Nephron progenitor cell (in vitro differentiated cells): ENCODE results near the gene USP27X.

Experiments used
- DNase-seq: peaks from one replicate; pipeline ENCODE4 v3.0.0; 2021
- H3K27ac Mint-ChIP-seq: 2 replicates; pipeline ENCODE4 v1.8.0; 2021; ENCODE audit warnings: mild to moderate bottlenecking, moderate library complexity, mixed read lengths
- H3K27me3 Mint-ChIP-seq: 2 replicates; pipeline ENCODE4 v1.8.0; 2021; ENCODE audit warnings: mild to moderate bottlenecking, low read depth, mixed read lengths; ENCODE audit not compliant: poor library complexity
- H3K36me3 Mint-ChIP-seq: 2 replicates; pipeline ENCODE4 v1.8.0; 2021; ENCODE audit warnings: low read depth, mixed read lengths
- H3K4me1 Mint-ChIP-seq: 2 replicates; pipeline ENCODE4 v1.8.0; 2021; ENCODE audit warnings: mixed read lengths
- H3K4me3 Mint-ChIP-seq: 2 replicates; pipeline ENCODE4 v1.8.0; 2021; ENCODE audit warnings: mild to moderate bottlenecking, moderate library complexity, mixed read lengths
- H3K9me3 Mint-ChIP-seq: 2 replicates; pipeline ENCODE4 v1.8.0; 2021; ENCODE audit warnings: mild to moderate bottlenecking, moderate library complexity, mixed read lengths
- TF ChIP-seq, protein P1 (sequence below): fragments of 200-600 bp; sonication (generic); IDR thresholded peaks from 2 replicates; pipeline ENCODE4 v1.5.0; 2021; ENCODE audit warnings: antibody characterized with exemption

Gene USP27X

DNA sequence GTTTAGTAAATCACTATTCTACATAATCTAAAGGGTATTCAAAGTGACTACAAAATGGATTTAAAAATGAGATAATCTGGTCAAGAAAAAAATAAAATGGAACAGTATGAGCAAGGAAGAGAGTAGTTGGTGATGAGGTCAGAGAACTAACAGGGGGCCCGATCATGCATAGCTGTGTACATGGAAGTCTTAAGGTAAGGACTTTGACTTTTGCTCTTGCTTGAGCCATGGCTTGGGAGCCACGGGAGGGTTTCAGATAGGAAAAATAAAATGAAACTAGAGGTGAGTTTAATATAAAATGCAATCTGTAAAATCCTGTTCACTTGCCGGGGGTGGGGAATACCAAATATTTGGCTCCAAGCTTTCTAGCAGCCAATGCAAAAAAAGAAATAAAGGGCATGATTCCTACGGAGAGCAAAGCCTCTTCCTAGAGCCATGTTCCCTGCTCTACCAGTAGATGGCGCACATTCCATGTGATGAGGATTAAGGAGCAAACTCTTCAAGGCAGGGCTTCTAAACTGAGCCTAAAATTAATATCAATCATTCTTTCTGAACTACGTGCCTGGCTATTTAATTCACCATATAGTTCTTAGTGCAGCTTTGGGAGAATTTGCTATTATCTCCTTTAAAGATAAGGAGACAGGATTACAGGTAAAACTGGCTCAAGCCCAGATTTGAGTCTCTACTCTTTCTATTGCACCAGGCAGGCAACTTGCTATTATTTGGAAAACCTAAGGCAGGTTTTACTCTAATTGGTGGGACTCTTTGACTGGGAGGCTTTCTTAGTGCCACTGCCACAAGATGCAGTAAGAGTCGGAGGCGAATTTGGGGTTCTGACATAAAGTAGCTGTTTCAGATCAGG is 36.3 kb downstream of the USP27X start:
- H3K36me3 Mint-ChIP-seq: no peaks in the 10 kb centered on the region
- H3K4me3 Mint-ChIP-seq: no peak overlapping the region
- TF ChIP-seq, protein P1, sequence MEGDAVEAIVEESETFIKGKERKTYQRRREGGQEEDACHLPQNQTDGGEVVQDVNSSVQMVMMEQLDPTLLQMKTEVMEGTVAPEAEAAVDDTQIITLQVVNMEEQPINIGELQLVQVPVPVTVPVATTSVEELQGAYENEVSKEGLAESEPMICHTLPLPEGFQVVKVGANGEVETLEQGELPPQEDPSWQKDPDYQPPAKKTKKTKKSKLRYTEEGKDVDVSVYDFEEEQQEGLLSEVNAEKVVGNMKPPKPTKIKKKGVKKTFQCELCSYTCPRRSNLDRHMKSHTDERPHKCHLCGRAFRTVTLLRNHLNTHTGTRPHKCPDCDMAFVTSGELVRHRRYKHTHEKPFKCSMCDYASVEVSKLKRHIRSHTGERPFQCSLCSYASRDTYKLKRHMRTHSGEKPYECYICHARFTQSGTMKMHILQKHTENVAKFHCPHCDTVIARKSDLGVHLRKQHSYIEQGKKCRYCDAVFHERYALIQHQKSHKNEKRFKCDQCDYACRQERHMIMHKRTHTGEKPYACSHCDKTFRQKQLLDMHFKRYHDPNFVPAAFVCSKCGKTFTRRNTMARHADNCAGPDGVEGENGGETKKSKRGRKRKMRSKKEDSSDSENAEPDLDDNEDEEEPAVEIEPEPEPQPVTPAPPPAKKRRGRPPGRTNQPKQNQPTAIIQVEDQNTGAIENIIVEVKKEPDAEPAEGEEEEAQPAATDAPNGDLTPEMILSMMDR: peak; percentile 76
- H3K9me3 Mint-ChIP-seq: peaks cover 11% of the 10 kb centered on the region
- H3K4me1 Mint-ChIP-seq: peaks cover under 1% of the 10 kb centered on the region
- H3K27me3 Mint-ChIP-seq: no peaks in the 10 kb centered on the region
- peak; percentile 49 for DNase-seq
- no peak overlapping the region for H3K27ac Mint-ChIP-seq

DNA sequence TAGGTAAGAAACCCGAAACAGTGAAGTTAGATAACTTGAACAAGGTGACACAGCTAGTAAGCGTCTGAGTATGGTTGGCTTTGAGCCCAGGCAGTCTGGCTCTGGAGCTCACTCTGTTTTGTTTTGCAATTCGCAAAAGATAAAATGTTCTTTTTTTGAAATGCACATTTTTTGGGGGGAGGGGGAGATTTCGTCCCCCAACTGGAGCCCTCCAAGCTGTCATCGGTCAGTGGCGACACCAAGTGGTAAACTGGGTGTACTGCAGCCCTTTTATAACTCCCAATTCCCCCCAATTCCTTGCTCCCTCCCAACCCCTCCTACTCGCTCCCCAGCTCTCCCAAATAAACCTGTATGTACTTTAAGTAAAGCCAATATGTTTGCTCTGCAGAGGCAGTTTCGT is 40.3 kb downstream of the USP27X start:
- Mint-ChIP-seq H3K4me3 (no peak overlapping the region), H3K27ac (no peak overlapping the region), H3K9me3 (peaks cover 25% of the 10 kb centered on the region), H3K36me3 (no peaks in the 10 kb centered on the region), H3K27me3 (peaks cover 7% of the 10 kb centered on the region), H3K4me1 (peaks cover 11% of the 10 kb centered on the region)
- TF ChIP-seq, protein P1: peak; percentile 70
- peak; percentile 58 for DNase-seq

DNA sequence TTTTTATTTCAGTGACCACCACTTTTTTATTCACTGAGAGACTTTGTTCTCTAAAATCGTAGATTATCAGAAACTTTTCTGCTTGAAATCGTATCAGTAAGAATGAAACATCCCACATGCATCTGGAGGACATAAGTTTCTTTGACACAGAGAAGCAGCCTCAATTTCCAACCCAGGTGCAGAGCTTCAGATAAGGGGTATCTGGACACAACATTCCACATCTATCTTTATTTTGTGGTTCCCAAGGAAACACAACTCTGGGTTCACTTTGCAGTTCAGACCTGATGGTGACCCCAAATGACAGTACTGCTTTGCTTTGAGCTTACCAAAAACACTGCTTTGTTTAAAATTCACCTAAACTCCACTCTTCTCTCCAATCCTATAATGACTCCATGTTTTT is 41.8 kb downstream of the USP27X start:
- H3K27me3 Mint-ChIP-seq: peaks cover 7% of the 10 kb centered on the region
- no peak overlapping the region for H3K4me3 Mint-ChIP-seq
- no peak overlapping the region for H3K27ac Mint-ChIP-seq
- H3K9me3 Mint-ChIP-seq: peaks cover 25% of the 10 kb centered on the region
- H3K36me3 Mint-ChIP-seq: no peaks in the 10 kb centered on the region
- TF ChIP-seq, protein P1: no peak
- DNase-seq: no peak
- H3K4me1 Mint-ChIP-seq: peaks cover 24% of the 10 kb centered on the region

DNA sequence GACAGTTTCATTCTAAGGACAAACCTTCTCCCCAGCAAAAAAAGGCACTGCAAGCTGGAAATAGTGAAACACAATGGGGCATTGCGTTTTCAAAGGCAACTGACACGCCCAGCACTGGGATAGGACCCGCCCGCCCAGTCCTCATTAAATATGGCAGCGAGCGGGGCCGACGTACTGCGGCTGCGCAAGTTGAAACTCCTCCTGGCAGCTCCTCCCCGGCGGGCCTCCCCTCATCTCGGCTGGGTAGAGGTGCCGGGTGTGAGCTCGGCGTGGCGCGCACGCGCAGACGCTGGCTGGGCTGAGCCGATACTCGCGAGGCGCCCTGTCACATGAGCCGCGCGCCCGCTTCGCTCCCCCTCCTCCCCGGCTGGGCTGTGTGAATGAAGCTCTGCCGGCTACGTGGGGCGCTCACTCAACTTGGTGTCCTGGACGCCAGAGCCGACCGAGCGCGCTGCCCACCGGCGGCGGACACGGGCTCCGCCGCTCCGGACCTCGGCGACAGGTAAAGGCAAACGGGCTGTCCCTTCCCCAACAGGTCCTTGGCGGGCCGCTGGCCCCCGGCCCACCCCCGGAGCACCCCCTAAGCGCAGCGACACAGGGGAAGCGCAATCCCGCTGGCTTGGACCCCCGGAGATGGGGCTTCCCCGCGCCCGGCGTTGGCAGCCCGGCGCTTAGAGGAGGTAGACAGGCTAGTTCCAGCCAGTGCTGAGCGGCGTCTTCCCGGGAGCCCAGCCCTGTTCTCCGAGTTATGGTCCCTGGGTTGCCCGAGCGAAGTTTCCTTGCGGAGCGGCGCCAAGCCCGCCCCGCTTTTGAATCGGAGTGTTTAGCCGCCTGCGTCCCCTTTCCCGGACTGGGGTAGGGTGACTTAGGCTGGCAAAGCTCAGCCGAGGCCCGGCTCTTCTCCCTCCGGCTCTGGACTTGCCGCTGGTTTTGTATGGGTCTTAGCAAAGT is 43.3 kb downstream of the USP27X start, which contains the start of gene CLCN5:
Gene CLCN5, plus strand, starts transcription at position 306 of the 951 bp plus-strand sequence. CDS start 2,703 bp downstream, outside the sequence.
- no peak within 1 kb of the TSS for H3K27ac Mint-ChIP-seq
- H3K9me3 Mint-ChIP-seq: peaks cover 32% of the 10 kb centered on the region
- H3K4me1 Mint-ChIP-seq: peaks cover 32% of the 10 kb centered on the region
- DNase-seq: peak; percentile 92
- H3K27me3 Mint-ChIP-seq: peaks cover 7% of the 10 kb centered on the region
- H3K4me3 Mint-ChIP-seq: peak within 1 kb of the TSS; percentile 90
- TF ChIP-seq, protein P1: no peak
- H3K36me3 Mint-ChIP-seq: peaks cover 4% of the 10 kb centered on the region

DNA sequence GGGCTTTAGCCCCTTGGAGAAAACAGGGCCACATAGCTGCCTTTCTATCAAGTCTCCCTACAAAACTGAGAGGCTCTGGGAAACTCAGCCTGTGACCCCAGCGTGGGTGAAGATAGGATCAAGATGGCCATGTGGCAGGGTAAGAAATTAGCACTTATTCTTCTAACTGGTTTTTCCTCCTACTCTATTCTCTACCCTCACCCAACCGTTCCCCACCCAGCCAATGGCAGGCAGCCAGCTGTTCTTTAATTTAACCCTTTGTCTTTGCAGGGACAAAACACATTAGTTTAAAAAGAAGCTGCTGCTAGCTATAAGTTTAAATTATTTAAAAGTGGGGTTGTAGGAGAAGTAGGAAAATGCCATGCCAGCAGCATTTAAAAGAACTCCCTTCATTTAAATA is 45.9 kb downstream of the USP27X start:
- H3K4me3 Mint-ChIP-seq: peak overlapping the region; percentile 90
- H3K27me3 Mint-ChIP-seq: peaks cover 7% of the 10 kb centered on the region

More for the DNA sequence above, 45.9 kb downstream of the USP27X start:
- TF ChIP-seq, protein P1: no peak
- Mint-ChIP-seq H3K27ac (no peak overlapping the region), H3K4me1 (peaks cover 32% of the 10 kb centered on the region), H3K9me3 (peaks cover 35% of the 10 kb centered on the region), H3K36me3 (peaks cover 12% of the 10 kb centered on the region)
- no peak for DNase-seq
